ENCODE measurements around the gene LRBA.
"Not testable (repeated sequence)": the region's sequence is repeated elsewhere in the genome, so short reads cannot be mapped to it uniquely, and the experiment has no call there.

LRBA gene

DNA sequence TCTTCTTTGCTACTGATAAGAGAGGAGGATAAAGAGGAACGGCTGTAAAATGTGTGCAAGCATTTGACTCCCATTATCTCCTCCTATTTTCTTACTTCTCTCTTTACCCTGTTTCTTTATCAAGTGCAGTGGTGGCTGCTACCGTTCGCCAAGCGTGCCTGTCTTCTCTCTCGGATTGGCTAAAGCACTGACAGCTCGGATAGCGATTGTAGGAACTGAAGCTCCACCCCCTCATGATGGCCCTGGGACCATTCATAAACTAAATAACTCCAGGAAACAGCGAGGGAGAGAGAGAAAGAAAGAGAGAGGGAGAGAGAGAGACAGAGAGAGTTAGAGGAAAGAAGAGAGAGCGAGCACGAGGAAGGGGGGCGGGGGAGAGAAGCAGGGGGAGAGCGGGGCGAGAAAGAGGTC is 433.4 kb downstream of the LRBA start:
- no peak for DNase-seq

DNA sequence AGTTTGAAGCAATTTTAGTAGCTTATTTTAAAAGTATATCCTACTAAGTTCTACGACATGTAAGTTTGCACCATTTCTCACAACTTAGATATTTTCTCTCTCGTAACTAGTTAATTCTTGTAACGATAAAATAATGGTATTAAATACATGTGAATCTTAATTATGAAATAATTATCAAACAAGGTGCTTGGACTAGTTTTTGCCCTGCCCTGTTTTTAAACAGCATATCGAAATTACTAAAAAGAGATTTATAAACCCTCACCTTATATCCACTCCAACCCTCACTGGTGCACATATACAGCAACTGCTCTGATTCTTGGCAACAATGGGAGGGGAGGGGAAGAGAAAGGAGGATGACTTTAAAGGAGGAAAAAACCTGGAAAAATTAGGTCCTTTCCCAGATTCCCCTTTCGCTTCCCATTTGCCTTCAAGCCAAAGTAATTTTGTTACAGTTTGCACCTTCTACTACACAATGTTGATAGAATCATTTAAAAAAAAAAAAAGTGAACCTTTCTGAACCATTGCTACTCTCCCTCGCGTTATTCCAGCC is 434.0 kb downstream of the LRBA start:
- DNase-seq, result no peak

DNA sequence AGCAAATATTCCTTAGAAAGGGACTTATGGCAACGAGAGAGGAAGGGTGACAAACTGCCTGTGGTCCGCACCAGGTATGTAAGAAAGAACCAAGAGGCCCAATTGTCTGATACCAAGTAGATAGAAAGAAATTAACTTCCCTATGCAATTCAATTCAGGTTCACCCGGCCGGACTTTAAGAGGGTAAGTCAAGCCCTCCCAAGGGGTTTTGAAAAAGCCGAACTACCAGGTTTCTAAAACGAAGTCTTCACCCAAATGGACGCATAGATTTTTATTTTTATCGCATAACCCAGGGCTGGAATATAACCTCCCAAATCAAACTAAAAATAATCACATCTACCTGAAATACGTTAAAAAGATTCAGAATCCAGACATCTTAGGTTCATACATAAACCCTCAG is 434.8 kb downstream of the LRBA start:
- DNase-seq, result no peak

DNA sequence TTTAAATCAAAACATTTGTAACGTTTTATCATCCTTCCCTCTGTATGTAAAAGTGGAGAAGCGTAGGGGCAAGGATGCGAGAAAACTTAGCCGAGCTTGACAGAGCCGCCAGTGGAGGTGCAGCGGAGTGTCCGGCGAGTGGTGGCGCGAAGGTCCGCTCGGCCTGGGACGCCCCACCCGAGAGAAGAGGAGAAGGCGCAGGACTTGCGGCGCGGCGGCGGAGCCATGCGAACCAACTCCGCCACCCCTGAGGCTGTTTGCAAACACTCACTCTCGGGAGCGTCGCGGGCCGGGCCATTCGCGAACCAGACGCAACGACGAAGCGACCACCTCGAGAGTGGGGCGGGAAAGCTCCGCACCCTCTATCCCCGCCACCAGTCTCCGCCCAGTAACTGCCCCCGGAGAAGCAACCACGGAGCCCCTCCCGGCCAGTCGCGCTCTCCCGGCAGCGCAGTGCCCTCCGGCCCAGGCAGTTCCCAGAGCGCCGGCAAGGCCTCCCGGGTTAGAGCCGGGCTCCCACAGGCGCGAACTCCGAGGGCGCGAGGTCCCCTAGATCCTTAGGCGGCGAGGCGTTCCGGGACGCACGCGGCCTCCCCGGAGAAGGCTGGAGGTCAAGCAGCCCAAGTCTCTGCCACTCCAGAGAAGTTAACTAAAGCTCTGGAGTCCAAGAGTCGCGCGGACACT is 435.4 kb downstream of the LRBA start:
- no peak for DNase-seq

DNA sequence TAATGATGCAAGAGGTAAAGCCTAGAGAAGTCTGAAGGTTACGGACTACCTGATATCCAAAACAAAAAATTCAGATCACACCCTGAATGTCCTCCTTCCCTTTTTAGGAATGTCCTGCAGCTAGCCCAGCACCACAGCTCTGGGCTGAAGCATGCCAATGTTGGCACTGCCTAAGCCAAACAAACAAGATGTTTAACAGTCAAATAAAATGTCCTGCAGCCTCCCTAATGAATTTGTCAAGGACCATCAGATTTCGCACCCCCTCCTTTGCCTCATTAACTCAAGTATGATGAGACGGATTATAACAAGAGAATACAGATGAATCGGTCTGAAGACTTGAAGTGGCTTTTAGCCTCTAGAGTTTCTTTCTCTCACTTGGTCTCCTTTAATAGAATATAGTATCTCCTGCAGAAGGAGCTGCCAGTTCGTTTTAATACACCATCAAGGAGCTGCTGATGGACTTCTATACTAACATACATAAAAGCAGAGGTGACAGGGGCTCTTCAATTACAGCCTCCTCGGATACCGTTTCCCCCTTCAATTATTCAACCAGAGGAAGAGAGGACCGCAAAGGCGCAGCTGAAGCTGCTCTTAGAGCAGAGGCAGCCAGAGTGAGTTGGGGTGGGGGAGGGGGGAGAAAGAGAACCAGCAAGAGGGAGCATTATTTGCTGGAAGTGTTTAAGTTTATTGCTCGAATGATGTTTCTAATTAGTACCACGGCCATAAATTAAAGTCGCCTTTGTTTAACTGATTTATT is 436.2 kb downstream of the LRBA start:
- DNase-seq, result no peak

DNA sequence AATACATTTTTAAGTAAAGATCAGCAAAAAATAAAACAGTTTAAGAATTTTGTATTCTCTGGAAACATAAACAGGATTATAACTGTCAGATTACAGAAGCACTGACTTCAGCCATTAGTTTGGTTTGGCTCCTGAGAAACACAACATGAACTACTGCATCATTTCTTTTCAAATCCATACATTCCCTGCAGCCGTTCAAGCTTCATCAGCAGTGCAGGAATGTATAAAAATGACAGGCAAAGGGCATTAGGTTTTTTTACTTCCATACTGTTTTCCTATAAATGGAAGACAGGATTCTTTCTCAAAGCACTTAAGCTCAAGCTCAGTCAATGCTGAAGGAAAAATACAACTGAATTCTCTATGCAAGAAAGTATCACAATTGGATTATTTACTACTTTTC is 437.3 kb downstream of the LRBA start:
- DNase-seq, result no peak

DNA sequence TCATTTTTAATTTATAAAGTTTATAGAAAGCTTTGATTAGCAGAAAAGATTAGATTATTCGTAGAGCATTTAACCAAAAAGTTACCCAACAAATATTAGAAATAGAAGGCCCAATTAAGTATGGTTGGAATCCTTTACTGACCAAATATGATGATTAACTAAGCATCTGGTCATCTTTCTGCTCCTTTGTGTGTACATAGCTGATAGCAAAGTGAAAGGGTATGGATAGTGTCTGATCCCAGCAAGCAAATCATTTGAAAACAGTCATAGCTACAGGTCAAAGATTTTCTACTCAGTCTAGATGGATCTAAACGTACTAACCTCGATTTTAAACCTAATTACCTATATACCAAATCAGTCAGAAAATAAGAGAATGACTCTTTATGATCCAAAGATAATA is 440.4 kb downstream of the LRBA start:
- DNase-seq, result no peak

DNA sequence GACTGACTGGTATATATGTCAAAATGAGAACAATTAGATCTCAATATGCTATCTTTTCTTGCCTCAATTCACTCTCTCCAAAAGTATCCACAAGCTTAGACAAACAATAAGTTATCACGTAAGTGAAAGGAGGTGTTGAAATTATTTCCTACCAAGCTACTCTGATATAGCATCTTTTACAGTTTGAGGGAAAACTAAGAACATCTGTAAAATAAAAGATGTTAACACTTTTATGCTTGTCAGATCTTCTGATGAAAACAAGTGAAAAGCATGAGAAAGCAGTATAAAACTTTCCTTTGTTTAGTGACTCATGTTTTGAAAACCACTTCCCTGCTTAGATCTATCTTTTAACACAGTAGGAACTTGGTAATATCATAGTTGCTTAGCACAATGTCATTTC is 441.6 kb downstream of the LRBA start:
- DNase-seq, result no peak

DNA sequence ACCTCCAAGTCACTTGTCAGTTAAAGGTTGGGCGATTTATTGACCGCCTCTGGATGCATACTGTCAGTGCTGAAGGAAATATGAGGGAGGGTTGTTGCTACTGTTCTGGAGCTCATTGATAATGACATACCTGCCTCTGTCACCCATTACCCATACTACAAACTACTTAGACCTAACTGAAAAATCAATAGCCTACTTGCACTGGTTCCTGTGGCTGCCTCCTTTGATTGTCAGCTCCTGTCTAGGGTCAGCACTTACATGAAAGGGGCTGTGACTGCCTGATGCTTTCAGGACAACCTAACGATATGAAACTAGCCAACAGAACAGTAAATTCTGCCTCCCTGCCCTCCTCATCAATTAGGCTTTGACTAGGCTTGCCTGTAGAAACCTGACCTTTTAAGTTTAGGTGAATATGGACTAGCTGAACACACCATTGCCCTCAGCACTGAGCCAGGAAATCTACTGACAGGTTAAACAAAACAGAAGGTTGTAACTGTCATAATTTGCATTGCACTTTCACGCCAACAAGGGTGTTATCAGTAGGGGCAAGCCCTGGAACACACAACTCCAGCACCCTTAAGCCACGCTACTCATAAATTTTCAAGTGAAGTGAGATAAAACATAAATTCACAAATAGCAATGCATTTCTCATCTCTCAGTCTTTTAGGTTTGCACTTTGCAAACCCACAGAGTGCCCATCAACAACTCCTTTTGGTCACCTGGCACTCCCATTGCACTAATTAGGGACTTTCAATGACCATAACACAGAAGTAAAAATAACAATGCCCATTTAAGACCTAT is 442.2 kb downstream of the LRBA start:
- no peak for DNase-seq

DNA sequence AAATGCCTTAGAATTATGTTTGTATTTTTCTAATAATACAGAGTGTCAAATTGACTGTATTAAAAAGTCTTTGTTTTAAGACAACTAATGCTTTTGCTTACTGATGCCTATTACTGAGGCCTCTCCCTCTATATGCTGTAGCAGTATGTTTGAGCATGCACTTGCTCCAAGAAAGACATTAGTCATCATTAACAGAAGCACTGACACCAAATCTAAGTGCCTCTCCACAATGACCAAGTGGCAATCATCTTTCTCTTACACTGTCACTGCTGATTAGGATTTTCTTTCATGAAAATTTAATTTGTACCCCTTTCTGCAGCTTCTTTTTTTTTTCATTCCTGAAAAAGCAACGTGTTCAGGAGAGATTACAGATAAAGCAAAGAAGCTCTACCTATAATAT is 444.2 kb downstream of the LRBA start:
- no peak for DNase-seq

DNA sequence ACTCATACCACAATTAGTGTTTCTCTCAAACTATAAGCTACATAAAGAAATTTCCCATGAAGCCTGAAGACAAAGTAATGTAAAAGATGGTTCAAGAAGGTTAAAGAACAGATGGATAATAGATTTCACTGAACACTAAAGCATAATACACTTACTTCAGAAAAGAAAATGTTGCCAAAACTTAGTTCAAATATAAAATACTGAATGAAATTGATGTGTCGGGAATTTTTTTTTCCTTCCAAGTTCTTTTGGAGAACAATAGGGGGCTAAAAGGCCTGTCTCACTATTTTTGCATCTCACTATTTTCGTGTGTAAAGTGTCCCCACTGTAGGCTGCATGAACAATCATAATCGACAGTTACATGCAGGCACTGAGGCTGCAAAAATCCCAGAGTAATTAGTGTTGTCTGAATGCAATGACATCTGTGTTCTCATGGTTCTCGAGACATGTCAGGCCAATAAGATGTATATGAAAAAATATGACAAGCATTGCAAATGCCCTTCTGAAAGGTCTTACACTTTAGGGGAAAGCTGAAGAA is 445.0 kb downstream of the LRBA start:
- DNase-seq, result no peak

DNA sequence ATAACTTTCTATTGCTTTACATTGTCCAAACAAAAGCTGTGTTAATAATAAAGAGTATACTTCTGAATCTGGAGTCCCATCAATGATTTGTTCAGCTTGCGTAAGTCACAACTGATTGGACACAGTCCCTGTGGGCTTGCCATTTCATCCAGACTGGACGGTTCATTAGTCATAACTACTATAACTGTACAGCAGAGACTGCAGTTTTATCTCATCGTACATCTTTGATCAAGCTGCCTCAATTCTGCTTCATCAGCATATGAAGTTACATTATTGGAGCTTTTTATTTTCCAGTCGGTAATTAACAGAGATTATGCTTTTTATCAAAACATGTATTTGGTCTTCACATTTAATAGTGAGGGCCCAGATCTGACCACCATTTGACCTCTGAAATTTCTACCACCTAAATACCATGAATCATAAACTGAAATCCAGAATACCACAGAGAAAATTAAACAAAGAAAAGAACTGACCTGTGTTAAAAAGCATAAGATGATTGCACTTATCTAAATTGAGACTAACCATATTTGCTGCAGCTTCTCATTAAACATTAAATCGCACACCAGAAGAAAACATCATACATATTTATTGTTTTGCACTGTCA is 445.6 kb downstream of the LRBA start:
- no peak for DNase-seq

DNA sequence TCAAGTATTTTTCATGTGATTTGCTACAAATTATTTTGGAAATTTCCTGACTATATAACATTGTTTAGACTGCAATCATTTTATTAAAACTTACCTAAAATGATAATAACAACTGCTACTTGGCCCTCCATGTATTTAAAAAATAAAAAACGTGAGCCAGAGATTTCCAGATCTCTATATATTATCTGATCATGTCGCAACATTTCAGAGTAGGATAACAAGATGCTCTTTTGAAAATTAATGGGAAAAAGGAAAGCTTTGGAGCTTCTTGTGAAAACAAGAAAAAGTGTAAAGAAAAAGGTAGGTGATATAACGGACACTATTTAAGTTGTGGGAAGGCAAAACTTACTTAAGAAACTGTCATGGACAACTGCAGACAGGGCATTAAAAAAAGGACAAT is 448.0 kb downstream of the LRBA start:
- no peak for DNase-seq

DNA sequence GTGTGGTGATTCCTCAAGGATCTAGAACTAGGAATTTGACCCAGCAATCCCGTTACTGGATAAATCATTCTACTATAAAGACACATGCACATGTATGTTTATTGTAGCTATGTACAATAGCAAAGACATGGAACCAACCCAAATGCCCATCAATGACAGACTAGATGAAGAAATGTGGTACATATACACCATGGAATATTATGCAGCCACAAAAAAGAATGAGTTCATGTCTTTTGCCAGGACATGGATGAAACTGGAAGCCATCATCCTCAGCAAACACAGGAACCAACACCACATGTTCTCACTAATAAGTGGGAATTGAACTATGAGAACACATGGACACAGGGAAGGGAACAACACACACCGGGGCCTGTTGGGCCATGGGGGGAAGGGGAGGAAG is 450.1 kb downstream of the LRBA start:
- DNase-seq, result not testable (repeated sequence)

DNA sequence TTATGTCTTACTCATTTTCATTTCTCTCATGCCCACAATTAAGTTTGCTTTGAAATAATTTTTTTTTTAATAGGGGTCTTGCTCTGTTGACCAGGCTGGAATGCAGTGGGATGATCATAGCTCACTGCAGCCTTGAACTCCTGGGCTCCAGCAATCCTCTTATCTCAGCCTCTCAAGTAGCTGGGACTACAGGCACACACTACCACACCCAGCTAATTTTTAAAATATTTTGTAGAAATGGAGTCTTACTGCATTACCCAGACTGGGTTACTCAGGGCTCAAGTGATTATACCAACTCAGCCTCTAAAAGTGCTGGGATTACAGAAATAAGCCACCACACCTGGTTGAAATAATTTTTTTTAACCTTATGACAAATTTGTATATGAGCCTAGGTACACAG is 452.3 kb downstream of the LRBA start:
- DNase-seq, result no peak

DNA sequence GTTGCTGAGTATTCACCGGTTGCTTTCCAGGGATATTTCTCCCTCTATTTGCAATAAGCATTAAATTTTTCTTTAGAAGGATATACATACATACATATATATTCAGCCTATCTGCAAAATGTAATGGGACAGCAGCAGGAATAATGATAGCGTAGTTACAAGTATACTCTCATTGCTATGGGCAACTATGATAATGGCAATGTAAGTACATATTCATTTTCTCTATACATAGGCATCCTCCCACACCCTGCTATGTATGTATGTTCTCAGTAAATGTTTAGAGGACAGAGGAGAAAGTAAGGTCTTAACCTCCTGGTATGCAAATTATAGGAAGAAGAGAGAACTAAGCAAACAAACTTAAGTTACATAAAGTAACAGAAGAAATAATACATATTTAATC is 452.8 kb downstream of the LRBA start:
- no peak for DNase-seq

DNA sequence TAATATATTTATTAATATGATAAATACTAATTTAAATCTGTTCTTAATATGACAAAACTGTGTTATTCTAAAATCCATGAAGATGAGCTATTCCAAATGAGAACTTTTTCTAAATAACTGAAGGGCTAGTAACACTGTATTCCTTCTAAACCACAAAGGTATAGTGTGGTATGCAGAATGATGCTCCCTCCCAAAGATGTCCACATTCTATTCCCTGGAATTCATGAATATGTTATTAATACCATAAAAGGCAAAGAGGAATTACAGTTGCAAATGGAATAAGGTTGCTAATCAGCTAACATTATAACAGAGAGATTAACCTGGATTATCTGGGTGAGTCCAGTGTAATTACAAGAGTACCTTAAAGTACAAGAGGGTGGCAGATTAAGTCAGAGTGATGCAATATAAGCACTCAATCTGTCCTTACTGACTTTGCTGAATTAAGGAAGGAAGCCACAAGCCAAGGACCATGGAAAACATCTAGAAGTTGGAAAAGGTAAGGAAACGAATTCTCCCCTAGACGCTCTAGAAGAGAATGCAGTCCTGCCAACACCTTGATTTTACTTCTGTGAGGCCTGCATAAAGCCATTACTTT is 453.8 kb downstream of the LRBA start:
- no peak for DNase-seq

DNA sequence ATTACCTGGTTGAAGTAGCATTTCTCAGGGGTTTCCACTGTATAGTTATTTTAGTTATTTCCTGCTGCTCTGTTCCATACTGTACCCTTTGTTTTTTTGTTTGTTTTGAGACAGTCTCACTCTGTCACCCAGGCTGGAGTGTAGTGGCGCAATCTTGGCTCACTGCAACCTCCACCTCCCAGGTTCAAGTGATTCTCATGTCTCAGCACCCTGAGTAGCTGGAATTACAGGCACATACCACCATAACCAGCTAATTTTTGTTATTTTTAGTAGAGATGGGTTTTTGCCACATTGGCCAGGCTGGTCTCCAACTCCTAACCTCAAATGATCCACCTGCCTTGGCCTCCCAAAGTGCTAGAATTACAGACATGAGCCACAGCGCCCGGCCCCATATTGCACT is 457.3 kb downstream of the LRBA start:
- not testable (repeated sequence) for DNase-seq

DNA sequence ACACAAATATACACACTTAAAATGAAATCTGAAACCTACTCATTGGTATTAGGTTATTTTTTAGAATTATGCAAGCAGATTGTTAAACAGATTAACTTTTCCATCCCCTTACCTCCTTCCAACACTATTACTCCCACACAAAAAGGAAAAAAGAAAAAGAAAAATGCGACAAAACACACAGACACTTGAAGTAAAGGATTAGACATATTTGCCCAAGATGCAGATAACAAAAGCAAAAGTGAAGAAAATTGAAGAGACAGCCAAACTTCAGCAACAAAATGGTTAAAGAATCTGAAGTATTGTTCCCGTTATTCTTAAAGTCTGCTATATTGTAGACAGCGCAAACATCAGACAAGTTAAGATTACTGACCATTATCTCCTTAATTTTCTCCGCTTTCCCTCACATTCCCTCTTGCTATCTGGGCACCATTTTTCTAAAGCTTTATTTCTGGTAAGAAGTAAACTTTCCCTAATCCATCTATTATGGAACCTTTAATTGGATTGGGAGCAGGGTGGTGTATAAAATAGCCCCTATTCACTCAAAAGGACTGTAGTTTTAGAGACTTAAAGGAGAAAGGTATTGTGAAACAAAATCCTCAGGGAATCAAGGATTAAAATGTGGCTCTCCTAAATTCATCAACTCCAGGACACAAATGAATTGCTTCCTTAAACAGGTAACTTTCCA is 467.8 kb downstream of the LRBA start:
- no peak for DNase-seq

DNA sequence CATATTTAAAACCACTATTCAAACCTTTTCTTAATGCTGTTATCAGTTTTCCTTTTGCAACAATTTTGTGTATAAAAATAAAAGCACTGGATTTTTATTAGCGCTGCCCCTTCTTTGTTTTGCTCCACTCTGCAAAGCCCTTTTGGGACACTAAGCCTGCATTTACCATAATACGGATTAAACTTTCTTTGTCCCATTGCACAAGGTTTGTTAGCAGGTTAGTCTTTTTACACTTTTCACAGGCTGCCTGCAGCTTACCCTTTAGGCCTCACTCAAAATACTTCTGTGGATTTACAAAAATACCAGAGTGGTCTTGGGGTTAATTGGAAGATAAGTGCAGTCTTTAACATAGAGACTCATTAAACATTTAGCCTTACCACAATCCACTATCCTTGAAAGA is 468.8 kb downstream of the LRBA start:
- DNase-seq, result no peak

DNA sequence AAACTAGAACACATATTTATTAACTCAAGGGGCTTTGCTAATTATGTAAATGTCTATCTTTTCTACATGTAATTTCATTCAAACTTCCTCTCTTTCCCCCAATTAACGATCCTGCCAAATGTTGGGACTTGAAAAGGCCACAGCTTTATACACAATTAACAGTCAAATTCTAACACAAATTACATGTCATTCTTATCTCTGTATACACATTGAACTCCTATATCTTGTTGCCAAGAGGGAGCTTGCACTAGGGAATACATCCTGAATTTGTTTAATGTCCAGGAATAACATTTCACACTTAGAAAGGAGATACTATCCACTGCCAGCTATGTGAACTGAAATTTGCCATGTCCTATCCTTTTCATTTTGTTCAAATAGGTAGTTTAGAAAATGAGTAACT is 472.0 kb downstream of the LRBA start:
- DNase-seq, result no peak

DNA sequence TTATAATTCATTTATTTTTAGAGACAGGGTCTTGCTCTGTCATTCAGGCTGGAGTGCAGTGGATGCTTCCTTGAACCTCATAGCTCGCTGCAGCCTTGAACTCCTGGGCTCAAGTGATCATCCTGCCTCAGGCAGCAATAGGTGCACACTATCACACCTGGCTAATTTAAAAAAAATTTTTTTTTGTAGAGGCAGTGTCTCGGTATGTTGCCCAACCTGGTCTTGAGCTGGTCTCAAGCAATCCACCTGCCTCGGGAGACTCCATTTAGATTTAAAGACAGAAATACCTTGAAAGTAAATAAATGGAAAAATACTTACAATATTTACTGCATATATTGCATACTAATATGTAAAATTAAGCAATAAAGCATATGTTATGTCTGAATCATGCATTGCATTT is 473.4 kb downstream of the LRBA start:
- DNase-seq, result no peak

All from activated naive CD4-positive, alpha-beta T cell (primary cell).